Duodenal mucosa (tissue), 2 donors: ENCODE data around the gene RALGPS1.
"Not testable (repeated sequence)": the region's sequence is repeated elsewhere in the genome, so short reads cannot be mapped to it uniquely, and the experiment has no call there.

Experiments
- H3K27ac ChIP-seq: one replicate; pipeline ENCODE4 v1.7.0; 2013; ENCODE audit warnings: low read depth, low read length
- H3K27me3 ChIP-seq, 2 donors: one replicate each; pipeline ENCODE4 v1.7.0; 2013; ENCODE audit warnings: low read length in 2 of 2, control low read depth in 1 of 2; ENCODE audit not compliant: insufficient read depth in 2 of 2, control insufficient read depth in 1 of 2
- H3K36me3 ChIP-seq, 2 donors: one replicate each; pipeline ENCODE4 v1.7.0; 2013; ENCODE audit warnings: low read length in 2 of 2, control low read depth in 1 of 2; ENCODE audit not compliant: insufficient read depth in 2 of 2, control insufficient read depth in 1 of 2
- H3K4me1 ChIP-seq, 2 donors: one replicate each; pipeline ENCODE4 v1.7.0; 2013; ENCODE audit warnings: low read length in 2 of 2, control low read depth in 1 of 2; ENCODE audit not compliant: insufficient read depth in 2 of 2, control insufficient read depth in 1 of 2
- H3K4me3 ChIP-seq, 2 donors: one replicate each; pipeline ENCODE4 v1.7.0; 2013; ENCODE audit warnings: low read length in 2 of 2, low read depth in 1 of 2
- H3K9ac ChIP-seq, 2 donors: one replicate each; pipeline ENCODE4 v1.7.0; 2013; ENCODE audit warnings: low read length in 2 of 2, low read depth in 1 of 2
- H3K9me3 ChIP-seq, 2 donors: one replicate each; pipeline ENCODE4 v1.7.0; 2013; ENCODE audit warnings: low read length in 2 of 2, control low read depth in 1 of 2; ENCODE audit not compliant: control insufficient read depth in 1 of 2

RALGPS1 gene

GRCh38 chr9:127139071-127139731, 224.6 kb downstream of the RALGPS1 start:
- no peak overlapping the region for H3K27ac ChIP-seq
- H3K4me3 ChIP-seq, result no peak overlapping the region
- peaks cover 0 to 5% of the 10 kb centered on the region in 2 donors for H3K4me1 ChIP-seq
- no peaks in the 10 kb centered on the region for H3K9me3 ChIP-seq
- no peaks in the 10 kb centered on the region for H3K27me3 ChIP-seq
- H3K36me3 ChIP-seq, result peaks cover 0 to 5% of the 10 kb centered on the region in 2 donors
- no peak overlapping the region for H3K9ac ChIP-seq

- H3K4me1 ChIP-seq, result peaks cover 0 to 3% of the 10 kb centered on the region in 2 donors
- no peak overlapping the region for H3K27ac ChIP-seq
- no peaks in the 10 kb centered on the region for H3K27me3 ChIP-seq
- no peak overlapping the region for H3K9ac ChIP-seq
- H3K9me3 ChIP-seq, result no peaks in the 10 kb centered on the region
- peaks cover 0 to 6% of the 10 kb centered on the region in 2 donors for H3K36me3 ChIP-seq
- H3K4me3 ChIP-seq, result no peak overlapping the region
These were observed 225.2 kb downstream of the RALGPS1 start for GRCh38 chr9:127139775-127140174.

- Histone ChIP-seq H3K4me3 (no peak overlapping the region), H3K4me1 (no peaks in the 10 kb centered on the region), H3K36me3 (peaks cover 0 to 6% of the 10 kb centered on the region in 2 donors), H3K27ac (no peak overlapping the region), H3K9ac (no peak overlapping the region), H3K27me3 (no peaks in the 10 kb centered on the region), H3K9me3 (no peaks in the 10 kb centered on the region)
These were observed 225.6 kb downstream of the RALGPS1 start for GRCh38 chr9:127140181-127140580.

- Histone ChIP-seq H3K27me3 (no peaks in the 10 kb centered on the region), H3K36me3 (peaks cover 0 to 6% of the 10 kb centered on the region in 2 donors), H3K9ac (no peak overlapping the region), H3K9me3 (no peaks in the 10 kb centered on the region), H3K27ac (no peak overlapping the region), H3K4me3 (no peak overlapping the region), H3K4me1 (no peaks in the 10 kb centered on the region)
These were observed 226.5 kb downstream of the RALGPS1 start for GRCh38 chr9:127140842-127141675.

- Histone ChIP-seq H3K9me3 (no peaks in the 10 kb centered on the region), H3K27me3 (no peaks in the 10 kb centered on the region), H3K36me3 (peaks cover 0 to 6% of the 10 kb centered on the region in 2 donors), H3K4me3 (no peak overlapping the region), H3K9ac (no peak overlapping the region), H3K27ac (no peak overlapping the region), H3K4me1 (no peaks in the 10 kb centered on the region)
These were observed 227.7 kb downstream of the RALGPS1 start for GRCh38 chr9:127142291-127142690.

- H3K27ac ChIP-seq, result no peak overlapping the region
- H3K4me3 ChIP-seq, result no peak overlapping the region
- no peak overlapping the region for H3K9ac ChIP-seq
- H3K36me3 ChIP-seq, result peaks cover 0 to 6% of the 10 kb centered on the region in 2 donors
- no peaks in the 10 kb centered on the region for H3K9me3 ChIP-seq
- H3K4me1 ChIP-seq, result no peaks in the 10 kb centered on the region
- no peaks in the 10 kb centered on the region for H3K27me3 ChIP-seq
These were observed 228.4 kb downstream of the RALGPS1 start for GRCh38 chr9:127142931-127143464.

GRCh38 chr9:127143920-127144465, 229.4 kb downstream of the RALGPS1 start:
- H3K4me1 ChIP-seq, result no peaks in the 10 kb centered on the region
- H3K9me3 ChIP-seq, result no peaks in the 10 kb centered on the region
- no peak overlapping the region for H3K4me3 ChIP-seq
- no peak overlapping the region for H3K27ac ChIP-seq
- no peaks in the 10 kb centered on the region for H3K27me3 ChIP-seq
- no peak overlapping the region for H3K9ac ChIP-seq
- H3K36me3 ChIP-seq, result peaks cover 0 to 7% of the 10 kb centered on the region in 2 donors

- Histone ChIP-seq H3K9me3 (no peaks in the 10 kb centered on the region), H3K36me3 (peaks cover 0 to 9% of the 10 kb centered on the region in 2 donors), H3K9ac (no peak overlapping the region), H3K27ac (no peak overlapping the region), H3K4me3 (no peak overlapping the region), H3K27me3 (no peaks in the 10 kb centered on the region), H3K4me1 (no peaks in the 10 kb centered on the region)
These were observed 230.3 kb downstream of the RALGPS1 start for GRCh38 chr9:127144670-127145445.

GRCh38 chr9:127146841-127147240, 232.3 kb downstream of the RALGPS1 start:
- H3K27ac ChIP-seq, H3K4me1 ChIP-seq, H3K9ac ChIP-seq, H3K27me3 ChIP-seq, H3K9me3 ChIP-seq, H3K36me3 ChIP-seq, H3K4me3 ChIP-seq: not testable (repeated sequence)
